CD14-positive monocyte (primary cell): ENCODE results near the gene TSPAN31. TPM values are rescaled to one million over a fixed set of nuclear protein-coding genes. Genes with fewer than 3 reads are reported as not detected.
A peak's percentile ranks its signal among the peaks of the same experiment; 100 is the strongest.

Experiments
- DNase-seq, 3 donors: peaks; one replicate each; pipeline ENCODE4 v3.0.0-alpha.2; 2011 to 2022
- H2AFZ ChIP-seq: 2 replicates; pipeline ENCODE4 v1.6.0; 2012; ENCODE audit warnings: mild to moderate bottlenecking, low read depth, low read length, inconsistent platforms; ENCODE audit not compliant: insufficient read depth, poor library complexity, severe bottlenecking
- H3K27ac ChIP-seq, 2 donors: 1 replicate in 1 of 2; 2 replicates in 1 of 2; pipeline ENCODE4 v1.5.1; 2012 to 2013; ENCODE audit warnings: low read length in 2 of 2, control low read depth in 1 of 2, inconsistent platforms in 1 of 2, low read depth in 1 of 2, mild to moderate bottlenecking in 1 of 2
- H3K27me3 ChIP-seq, 2 donors: one replicate each; pipeline versions ENCODE4 v1.6.0 to v1.6.1; 2011 to 2013; ENCODE audit warnings: low read length in 2 of 2; ENCODE audit not compliant: control insufficient read depth in 2 of 2, insufficient read depth in 2 of 2
- H3K36me3 ChIP-seq, 2 donors: replicated peaks in 1 of 2; 1 replicate in 1 of 2; 2 replicates in 1 of 2; pipeline versions ENCODE4 v1.5.1 to v1.6.1; 2012 to 2013; ENCODE audit warnings: low read length in 2 of 2, control low read depth in 1 of 2, inconsistent platforms in 1 of 2, mild to moderate bottlenecking in 1 of 2; ENCODE audit not compliant: insufficient read depth in 2 of 2, control insufficient read depth in 1 of 2
- H3K4me1 ChIP-seq, 2 donors: 1 replicate in 1 of 2; 2 replicates in 1 of 2; pipeline versions ENCODE4 v1.5.1 to v1.6.1; 2012 to 2013; ENCODE audit warnings: low read length in 2 of 2, control low read depth in 1 of 2, inconsistent platforms in 1 of 2, mild to moderate bottlenecking in 1 of 2, moderate library complexity in 1 of 2; ENCODE audit not compliant: insufficient read depth in 2 of 2, control insufficient read depth in 1 of 2
- H3K4me2 ChIP-seq: replicated peaks from 2 replicates; pipeline ENCODE3; 2012; ENCODE audit warnings: low read length, moderate library complexity, mild to moderate bottlenecking; ENCODE audit not compliant: poor library complexity, severe bottlenecking; ENCODE audit errors: extremely low read depth
- H3K4me3 ChIP-seq, 3 experiments: fragments of 200-600 bp in 1 of 3; sonication (generic) in 1 of 3; replicated peaks in 1 of 3; 1 replicate in 2 of 3; 2 replicates in 1 of 3; pipeline ENCODE4 v1.5.1; 2011 to 2013; ENCODE audit warnings: low read length in 3 of 3, mild to moderate bottlenecking in 3 of 3, control low read depth in 2 of 3, low read depth in 2 of 3, inconsistent platforms in 1 of 3, moderate library complexity in 1 of 3
- H3K79me2 ChIP-seq: 2 replicates; pipeline ENCODE4 v1.6.0; 2012; ENCODE audit warnings: mild to moderate bottlenecking, control low read depth, inconsistent platforms, low read length, moderate library complexity; ENCODE audit not compliant: insufficient read depth
- H3K9ac ChIP-seq: 2 replicates; pipeline ENCODE4 v1.6.0; 2017; ENCODE audit warnings: low read length, mild to moderate bottlenecking; ENCODE audit not compliant: insufficient read depth, poor library complexity, severe bottlenecking
- H3K9me3 ChIP-seq, 2 donors: replicated peaks in 1 of 2; 1 replicate in 1 of 2; 2 replicates in 1 of 2; pipeline versions ENCODE4 v1.5.1 to v1.6.1; 2012 to 2013; ENCODE audit warnings: low read length in 2 of 2, control low read depth in 1 of 2; ENCODE audit not compliant: control insufficient read depth in 1 of 2, insufficient read depth in 1 of 2
- H4K20me1 ChIP-seq: 2 replicates; pipeline ENCODE4 v1.6.0; 2012; ENCODE audit warnings: mild to moderate bottlenecking, low read length, control low read depth, moderate library complexity; ENCODE audit not compliant: insufficient read depth
- H3K27ac Mint-ChIP-seq, 7 donors: one replicate each; pipeline ENCODE4 v1.8.0; 2020; ENCODE audit warnings: mild to moderate bottlenecking in 7 of 7, mixed read lengths in 7 of 7, moderate library complexity in 6 of 7, inconsistent platforms in 2 of 7
- H3K27me3 Mint-ChIP-seq, 3 donors: one replicate each; pipeline ENCODE4 v1.8.0; 2021 to 2022; ENCODE audit warnings: low read depth in 3 of 3, mild to moderate bottlenecking in 3 of 3, mixed read lengths in 3 of 3, moderate library complexity in 3 of 3, inconsistent platforms in 1 of 3
- H3K36me3 Mint-ChIP-seq, 2 donors: one replicate each; pipeline ENCODE4 v1.8.0; 2020; ENCODE audit warnings: mixed read lengths in 2 of 2, inconsistent platforms in 1 of 2, mild to moderate bottlenecking in 1 of 2
- H3K4me1 Mint-ChIP-seq: one replicate; pipeline ENCODE4 v1.8.0; 2020; ENCODE audit warnings: mild to moderate bottlenecking, mixed read lengths
- H3K4me3 Mint-ChIP-seq, 2 donors: one replicate each; pipeline ENCODE4 v1.8.0; 2020; ENCODE audit warnings: mild to moderate bottlenecking in 2 of 2, mixed read lengths in 2 of 2, moderate library complexity in 1 of 2
- H3K9me3 Mint-ChIP-seq, 7 donors: one replicate each; pipeline ENCODE4 v1.8.0; 2020 to 2022; ENCODE audit warnings: mixed read lengths in 7 of 7, mild to moderate bottlenecking in 6 of 7, moderate library complexity in 6 of 7, inconsistent platforms in 2 of 7
- CTCF ChIP-seq: fragments of 200-600 bp; IDR thresholded peaks from one replicate; pipeline ENCODE4 v1.8.0; 2022; ENCODE audit warnings: antibody characterized with exemption, mild to moderate bottlenecking
- WGBS: methylation state at CpG from one replicate; pipeline ENCODE4 v1.1.5; 2013; ENCODE audit warnings: missing lambda C conversion rate; ENCODE audit not compliant: insufficient coverage; 5-methylcytosine and 5-hydroxymethylcytosine counted together
- intact Hi-C, 2 donors: fragments of 100-400 bp; cut with micrococcal nuclease; formaldehyde crosslinking; loops; one replicate each; pipeline versions ENCODE4 v1.15.0 to v1.15.1; 2023
- polyA plus RNA-seq, 3 donors: library from polyadenylated mRNA; depleted of rRNA in 1 of 3; unstranded in 2 of 3; stranded (reverse) in 1 of 3; fragments of 300-500 nt in 2 of 3; fragments of >200 nt in 1 of 3; fragmentation: Illumina TruSeq in 2 of 3; gene quantifications; 1 replicate in 2 of 3; 2 replicates in 1 of 3; pipeline ENCODE4 v1.2.3, GENCODE V29; 2012 to 2021

The TSPAN31 gene
- polyA plus RNA-seq, 3 donors, result 20.6 to 48.1 (median 43.0) TPM

- Histone ChIP-seq H3K27ac (no peak overlapping the region), H3K36me3 (peaks cover 0 to 6% of the 10 kb centered on the region in 2 donors), H3K79me2 (no peaks in the 10 kb centered on the region), H3K9me3 (peaks cover 0 to 13% of the 10 kb centered on the region in 2 donors), H3K4me2 (no peak overlapping the region), H4K20me1 (no peaks in the 10 kb centered on the region), H2AFZ (no peak overlapping the region), H3K4me3 (no peak overlapping the region), H3K27me3 (peaks cover 37 to 56% of the 10 kb centered on the region in 2 donors), H3K9ac (no peak overlapping the region), H3K4me1 (peaks cover 37 to 44% of the 10 kb centered on the region in 2 donors)
- TF ChIP-seq CTCF, result no peak
- peaks cover 23 to 27% of the 10 kb centered on the region in 2 donors for H3K36me3 Mint-ChIP-seq
- H3K27me3 Mint-ChIP-seq, result peaks cover 51 to 55% (median 54%) of the 10 kb centered on the region in 3 donors
- peak overlapping the region in 1 of 2 donors; percentile 95 for H3K4me3 Mint-ChIP-seq
- H3K9me3 Mint-ChIP-seq, result peaks cover 0 to 18% (median 5%) of the 10 kb centered on the region in 7 donors
- intact Hi-C loops, result no loop called here
- no peak for DNase-seq
- H3K27ac Mint-ChIP-seq, result peak overlapping the region in 1 of 7 donors; percentile 41
- H3K4me1 Mint-ChIP-seq, result peaks cover 44% of the 10 kb centered on the region
Observed at GRCh38 chr12:57767305-57767698, 22.5 kb downstream of the TSPAN31 start.

GRCh38 chr12:57767876-57768275 is 23.0 kb downstream of the TSPAN31 start:
- no peak overlapping the region for H2AFZ ChIP-seq
- no peaks in the 10 kb centered on the region for H3K79me2 ChIP-seq
- no peaks in the 10 kb centered on the region for H4K20me1 ChIP-seq
- Mint-ChIP-seq H3K4me1 (peaks cover 47% of the 10 kb centered on the region), H3K27ac (no peak overlapping the region), H3K9me3 (peaks cover 0 to 18% (median 5%) of the 10 kb centered on the region in 7 donors), H3K36me3 (peaks cover 23 to 27% of the 10 kb centered on the region in 2 donors), H3K4me3 (peak overlapping the region in 1 of 2 donors; percentile 57), H3K27me3 (peaks cover 50 to 54% (median 53%) of the 10 kb centered on the region in 3 donors)
- H3K4me1 ChIP-seq, result peaks cover 41 to 50% of the 10 kb centered on the region in 2 donors
- no peak overlapping the region for H3K4me2 ChIP-seq
- H3K9me3 ChIP-seq, result peaks cover 0 to 13% of the 10 kb centered on the region in 2 donors
- H3K27ac ChIP-seq, result no peak overlapping the region
- peaks cover 37 to 53% of the 10 kb centered on the region in 2 donors for H3K27me3 ChIP-seq
- TF ChIP-seq CTCF, result no peak
- intact Hi-C loops, result no loop called here
- no peak for DNase-seq
- H3K9ac ChIP-seq, result no peak overlapping the region
- peaks cover 0 to 6% of the 10 kb centered on the region in 2 donors for H3K36me3 ChIP-seq
- no peak overlapping the region for H3K4me3 ChIP-seq
- 79% methylated on average over 2 of the region's 3 CpGs for WGBS
